Fibroblast of lung (primary cell): ENCODE data around the gene WDR37. TPM values are rescaled to one million over a fixed set of nuclear protein-coding genes. Genes with fewer than 3 reads are reported as not detected.
"Not testable (repeated sequence)": the region's sequence is repeated elsewhere in the genome, so short reads cannot be mapped to it uniquely, and the experiment has no call there.

ENCODE experiments used
- DNase-seq, 2 donors: peaks; one replicate each; pipeline versions ENCODE4 v3.0.0 to v3.0.0-alpha.2; 2010; ENCODE audit warnings: low read depth in 2 of 2
- H2AFZ ChIP-seq: 2 replicates; pipeline ENCODE4 v1.5.1; 2012; ENCODE audit warnings: low read length, control low read depth, inconsistent platforms
- H3K27ac ChIP-seq: 2 replicates; pipeline ENCODE4 v1.5.1; 2011; ENCODE audit warnings: low read length, control low read depth; ENCODE audit not compliant: insufficient read depth
- H3K27me3 ChIP-seq: 2 replicates; pipeline ENCODE4 v1.5.1; 2011; ENCODE audit warnings: mild to moderate bottlenecking, low read length; ENCODE audit not compliant: control insufficient read depth, insufficient read depth
- H3K36me3 ChIP-seq: 2 replicates; pipeline ENCODE4 v1.5.1; 2011; ENCODE audit warnings: low read length; ENCODE audit not compliant: control insufficient read depth, insufficient read depth
- H3K4me1 ChIP-seq: 2 replicates; pipeline ENCODE4 v1.5.1; 2011; ENCODE audit warnings: low read length; ENCODE audit not compliant: control insufficient read depth, insufficient read depth; ENCODE audit errors: extremely low read depth
- H3K4me2 ChIP-seq: 2 replicates; pipeline ENCODE4 v1.5.1; 2011; ENCODE audit warnings: low read length, control low read depth; ENCODE audit not compliant: insufficient read depth; ENCODE audit errors: extremely low read depth
- H3K4me3 ChIP-seq, 4 experiments: fragments of 200-600 bp in 1 of 4; sonication (generic) in 1 of 4; replicated peaks in 1 of 4; 2 replicates each; pipeline ENCODE4 v1.5.1; 2011 to 2016; ENCODE audit warnings: low read length in 4 of 4, low read depth in 3 of 4, mild to moderate bottlenecking in 3 of 4, control low read depth in 2 of 4, inconsistent platforms in 1 of 4, mixed read lengths in 1 of 4; ENCODE audit not compliant: insufficient read depth in 1 of 4; ENCODE audit errors: control extremely low read depth in 1 of 4
- H3K79me2 ChIP-seq: 2 replicates; pipeline ENCODE4 v1.5.1; 2012; ENCODE audit warnings: mild to moderate bottlenecking, low read length, inconsistent platforms; ENCODE audit not compliant: control insufficient read depth, insufficient read depth
- H3K9ac ChIP-seq: 2 replicates; pipeline ENCODE4 v1.5.1; 2011; ENCODE audit warnings: mild to moderate bottlenecking, low read length, control low read depth; ENCODE audit not compliant: insufficient read depth
- H3K9me3 ChIP-seq: 2 replicates; pipeline ENCODE4 v1.5.1; 2012; ENCODE audit warnings: low read depth, low read length; ENCODE audit not compliant: control insufficient read depth, insufficient read depth
- H4K20me1 ChIP-seq: 2 replicates; pipeline ENCODE4 v1.5.1; 2011; ENCODE audit warnings: low read length; ENCODE audit not compliant: control insufficient read depth, insufficient read depth; ENCODE audit errors: extremely low read depth
- EZH2 ChIP-seq: IDR thresholded peaks from 2 replicates; pipeline ENCODE4 v1.5.1; 2012; ENCODE audit warnings: low read length, control low read depth, mild to moderate bottlenecking; ENCODE audit errors: missing control alignments
- polyA plus RNA-seq, 2 donors: library from polyadenylated mRNA; depleted of rRNA in 1 of 2; stranded (reverse) in 1 of 2; unstranded in 1 of 2; fragments of >200 nt; gene quantifications; 2 replicates each; pipeline ENCODE4 v1.2.1, GENCODE V29; 2011 to 2012; ENCODE audit warnings: missing spikeins in 1 of 2
- total RNA-seq: library from RNA; depleted of rRNA; stranded (reverse); fragments of >200 nt; gene quantifications from 2 replicates; pipeline ENCODE4 v1.2.1, GENCODE V29; 2014
- TF ChIP-seq, protein P1 (sequence below), 2 donors: IDR thresholded peaks in 1 of 2; conservative IDR thresholded peaks in 1 of 2; 1 replicate in 1 of 2; 2 replicates in 1 of 2; pipeline ENCODE4 v1.5.1; 2011 to 2012; ENCODE audit warnings: low read length in 2 of 2, control low read depth in 1 of 2, inconsistent platforms in 1 of 2, low read depth in 1 of 2, mild to moderate bottlenecking in 1 of 2

WDR37 gene
- total and polyA plus RNA-seq, 2 donors (not counting 1 experiment from before 2014, with no cell fraction given): 13.0 to 15.8 TPM

DNA sequence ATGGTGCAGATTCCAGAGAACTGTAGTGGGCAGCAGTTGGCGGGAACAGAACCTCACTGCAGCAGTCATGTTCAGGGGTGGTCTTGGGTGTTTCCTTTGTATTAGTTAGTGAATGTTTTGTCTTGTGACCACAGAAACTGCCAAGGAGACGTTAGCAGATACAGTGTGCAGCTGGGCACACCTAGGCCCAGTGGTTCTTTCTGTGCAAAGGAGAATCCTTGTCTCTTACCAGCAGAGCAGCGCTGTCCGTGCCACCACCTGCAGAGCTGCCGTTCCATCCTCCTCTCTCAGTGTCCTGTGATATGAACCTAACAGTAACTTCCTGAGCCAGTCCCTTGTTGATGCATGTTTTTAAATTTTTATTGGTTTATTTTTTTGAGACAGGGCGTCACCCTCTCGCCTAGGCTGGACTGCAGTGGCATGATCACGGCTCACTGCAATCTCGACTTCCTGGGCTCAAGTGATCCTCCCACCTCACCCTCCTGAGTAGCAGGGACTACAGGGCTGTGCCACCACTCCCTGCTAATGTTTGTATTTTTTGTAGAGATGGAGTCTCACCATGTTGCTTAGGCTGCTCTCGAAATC is 60.6 kb downstream of the WDR37 start:
- Histone ChIP-seq H3K27me3 (no peaks in the 10 kb centered on the region), H4K20me1 (no peaks in the 10 kb centered on the region), H2AFZ (no peak overlapping the region), H3K9me3 (no peaks in the 10 kb centered on the region), H3K79me2 (no peaks in the 10 kb centered on the region), H3K4me2 (no peak overlapping the region), H3K36me3 (peaks cover 21% of the 10 kb centered on the region), H3K9ac (no peak overlapping the region), H3K27ac (no peak overlapping the region), H3K4me3 (no peak overlapping the region), H3K4me1 (no peaks in the 10 kb centered on the region)
- TF ChIP-seq EZH2: no peak
- TF ChIP-seq, protein P1, sequence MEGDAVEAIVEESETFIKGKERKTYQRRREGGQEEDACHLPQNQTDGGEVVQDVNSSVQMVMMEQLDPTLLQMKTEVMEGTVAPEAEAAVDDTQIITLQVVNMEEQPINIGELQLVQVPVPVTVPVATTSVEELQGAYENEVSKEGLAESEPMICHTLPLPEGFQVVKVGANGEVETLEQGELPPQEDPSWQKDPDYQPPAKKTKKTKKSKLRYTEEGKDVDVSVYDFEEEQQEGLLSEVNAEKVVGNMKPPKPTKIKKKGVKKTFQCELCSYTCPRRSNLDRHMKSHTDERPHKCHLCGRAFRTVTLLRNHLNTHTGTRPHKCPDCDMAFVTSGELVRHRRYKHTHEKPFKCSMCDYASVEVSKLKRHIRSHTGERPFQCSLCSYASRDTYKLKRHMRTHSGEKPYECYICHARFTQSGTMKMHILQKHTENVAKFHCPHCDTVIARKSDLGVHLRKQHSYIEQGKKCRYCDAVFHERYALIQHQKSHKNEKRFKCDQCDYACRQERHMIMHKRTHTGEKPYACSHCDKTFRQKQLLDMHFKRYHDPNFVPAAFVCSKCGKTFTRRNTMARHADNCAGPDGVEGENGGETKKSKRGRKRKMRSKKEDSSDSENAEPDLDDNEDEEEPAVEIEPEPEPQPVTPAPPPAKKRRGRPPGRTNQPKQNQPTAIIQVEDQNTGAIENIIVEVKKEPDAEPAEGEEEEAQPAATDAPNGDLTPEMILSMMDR (conservative IDR thresholded peaks at IDR 0.05 in 1 of 2, IDR thresholded peaks at IDR 0.05 in 1 of 2; ENCODE audit: low read depth in 1 of 2, low read length in 2 of 2): no peak
- DNase-seq: no peak

DNA sequence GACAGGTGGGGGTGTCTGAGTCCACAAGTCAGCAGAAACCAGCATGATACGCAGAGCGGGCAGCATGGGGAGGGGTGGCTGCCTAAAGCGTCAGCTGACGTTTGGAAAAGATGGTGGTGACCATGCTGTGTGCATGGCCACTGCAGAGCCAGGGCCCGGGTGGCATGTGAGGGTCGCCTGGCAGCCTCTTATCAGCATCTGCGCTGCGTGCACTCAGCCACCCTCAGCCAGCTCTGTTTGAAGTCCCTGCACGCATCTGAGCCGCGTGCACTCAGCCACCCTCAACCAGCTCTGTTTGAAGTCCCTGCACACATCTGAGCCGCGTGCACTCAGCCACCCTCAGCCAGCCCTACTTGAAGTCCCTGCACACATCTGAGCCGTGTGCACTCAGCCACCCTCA is 61.5 kb downstream of the WDR37 start:
- Histone ChIP-seq H4K20me1 (no peaks in the 10 kb centered on the region), H3K27ac (no peak overlapping the region)
- TF ChIP-seq, protein P1 (conservative IDR thresholded peaks at IDR 0.05 in 1 of 2, IDR thresholded peaks at IDR 0.05 in 1 of 2; ENCODE audit: low read depth in 1 of 2, low read length in 2 of 2): no peak
- no peak for TF ChIP-seq EZH2

DNA sequence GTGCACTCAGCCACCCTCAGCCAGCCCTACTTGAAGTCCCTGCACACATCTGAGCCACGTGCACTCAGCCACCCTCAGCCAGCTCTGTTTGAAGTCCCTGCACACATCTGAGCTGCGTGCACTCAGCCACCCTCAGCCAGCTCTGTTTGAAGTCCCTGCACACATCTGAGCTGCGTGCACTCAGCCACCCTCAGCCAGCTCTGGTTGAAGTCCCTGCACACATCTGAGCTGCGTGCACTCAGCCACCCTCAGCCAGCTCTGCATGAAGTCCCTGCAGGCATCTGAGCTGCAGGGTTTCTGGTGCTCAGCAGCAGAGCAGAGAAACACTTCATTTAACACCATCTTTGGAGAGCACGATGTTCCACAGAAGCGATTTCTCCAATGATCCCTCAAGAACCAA is 62.1 kb downstream of the WDR37 start:
- not testable (repeated sequence) for H3K27ac ChIP-seq, H4K20me1 ChIP-seq, H3K9me3 ChIP-seq, H3K4me2 ChIP-seq, H3K79me2 ChIP-seq, H3K27me3 ChIP-seq, DNase-seq, H3K9ac ChIP-seq, H2AFZ ChIP-seq, H3K4me3 ChIP-seq, H3K4me1 ChIP-seq
- H3K36me3 ChIP-seq: peaks cover 24% of the 10 kb centered on the region

More for the DNA sequence above, 61.5 kb downstream of the WDR37 start:
- Histone ChIP-seq H3K27me3 (no peaks in the 10 kb centered on the region), H3K9ac (no peak overlapping the region), H3K4me1 (no peaks in the 10 kb centered on the region), H3K9me3 (no peaks in the 10 kb centered on the region), H3K36me3 (peaks cover 24% of the 10 kb centered on the region), H3K79me2 (no peaks in the 10 kb centered on the region), H3K4me3 (no peak overlapping the region), H3K4me2 (no peak overlapping the region), H2AFZ (no peak overlapping the region)
- no peak for DNase-seq
